HEK293 (cell line): ENCODE data around the gene DCAF5.
"Not testable (repeated sequence)": the region's sequence is repeated elsewhere in the genome, so short reads cannot be mapped to it uniquely, and the experiment has no call there.

Experiments
- CTCF ChIA-PET: fragments of 350-600 bp; formaldehyde crosslinking; extraction: SDS; loops from one replicate; lab custom pipeline; 2021; ENCODE audit warnings: antibody characterized with exemption; lab: Yijun Ruan, JAX
- POLR2A ChIA-PET: fragments of 300-600 bp; formaldehyde crosslinking; extraction: SDS; loops from one replicate; lab custom pipeline; 2020; ENCODE audit warnings: antibody characterized with exemption, inconsistent platforms; lab: Yijun Ruan, JAX
- H3K27ac ChIP-seq: fragments of 200-500 bp; sonication (Bioruptor generic); 2 replicates; pipeline ENCODE4 v1.5.1; 2014; ENCODE audit warnings: low read depth, low read length, control low read depth, inconsistent platforms; ENCODE audit errors: extremely low read depth
- H3K36me3 ChIP-seq, 2 experiments: fragments of 200-500 bp in 1 of 2; sonication (Bioruptor generic) in 1 of 2; 1 replicate in 1 of 2; 2 replicates in 1 of 2; pipeline ENCODE4 v1.5.1; 2014 to 2017; ENCODE audit warnings: inconsistent platforms in 2 of 2, low read length in 2 of 2; ENCODE audit not compliant: control insufficient read depth in 2 of 2, insufficient read depth in 1 of 2
- H3K4me1 ChIP-seq: fragments of 200-500 bp; sonication (Bioruptor generic); 2 replicates; pipeline ENCODE4 v1.5.1; 2014; ENCODE audit warnings: mild to moderate bottlenecking, low read length, inconsistent platforms; ENCODE audit not compliant: control insufficient read depth, insufficient read depth
- H3K4me3 ChIP-seq: 2 replicates; pipeline ENCODE4 v1.5.1; 2011; ENCODE audit warnings: low read depth, mild to moderate bottlenecking, control low read depth, low read length, moderate library complexity
- H3K9me3 ChIP-seq: fragments of 200-500 bp; sonication (Bioruptor generic); 2 replicates; pipeline ENCODE4 v1.5.1; 2014; ENCODE audit warnings: low read depth, low read length, inconsistent platforms; ENCODE audit not compliant: control insufficient read depth, insufficient read depth
- BCL11A ChIP-seq: fragments of 450-650 bp; formaldehyde crosslinking; IDR thresholded peaks from 2 replicates; pipeline ENCODE4 v1.5.1; 2016; ENCODE audit warnings: low read depth, missing biosample characterization, missing genetic modification characterization
- GLIS1 ChIP-seq: fragments of 450-650 bp; formaldehyde crosslinking; IDR thresholded peaks from 2 replicates; pipeline ENCODE4 v1.5.1; 2016; ENCODE audit warnings: missing biosample characterization, missing genetic modification characterization
- PRDM6 ChIP-seq: fragments of 450-650 bp; formaldehyde crosslinking; IDR thresholded peaks from 2 replicates; pipeline ENCODE4 v1.5.1; 2017; ENCODE audit warnings: missing biosample characterization, missing genetic modification characterization
- REST ChIP-seq: fragments of 450-650 bp; formaldehyde crosslinking; IDR thresholded peaks from 2 replicates; pipeline ENCODE4 v1.5.1; 2016; ENCODE audit warnings: missing biosample characterization, missing genetic modification characterization
- SALL2 ChIP-seq: fragments of 450-650 bp; formaldehyde crosslinking; IDR thresholded peaks from 2 replicates; pipeline ENCODE4 v1.5.0; 2017; ENCODE audit warnings: missing biosample characterization, mild to moderate bottlenecking, missing genetic modification characterization, borderline replicate concordance
- ZNF121 ChIP-seq: fragments of 450-650 bp; formaldehyde crosslinking; IDR thresholded peaks from 2 replicates; pipeline ENCODE4 v1.5.1; 2016; ENCODE audit warnings: missing biosample characterization, missing genetic modification characterization
- ZNF133 ChIP-seq: fragments of 450-650 bp; formaldehyde crosslinking; IDR thresholded peaks from 2 replicates; pipeline ENCODE4 v1.5.1; 2016; ENCODE audit warnings: missing biosample characterization, missing genetic modification characterization
- ZNF16 ChIP-seq: fragments of 450-650 bp; formaldehyde crosslinking; IDR thresholded peaks from 2 replicates; pipeline ENCODE4 v1.5.1; 2016; ENCODE audit warnings: low read depth, missing biosample characterization, missing genetic modification characterization
- ZNF18 ChIP-seq: fragments of 450-650 bp; formaldehyde crosslinking; IDR thresholded peaks from 2 replicates; pipeline ENCODE4 v1.5.1; 2016; ENCODE audit warnings: missing biosample characterization, missing genetic modification characterization
- ZNF239 ChIP-seq: fragments of 450-650 bp; formaldehyde crosslinking; IDR thresholded peaks from 2 replicates; pipeline ENCODE4 v1.5.1; 2016; ENCODE audit warnings: missing biosample characterization, missing genetic modification characterization
- ZNF350 ChIP-seq: fragments of 450-650 bp; formaldehyde crosslinking; IDR thresholded peaks from 2 replicates; pipeline ENCODE4 v1.5.0; 2017; ENCODE audit warnings: missing biosample characterization, mild to moderate bottlenecking, missing genetic modification characterization
- ZNF514 ChIP-seq: fragments of 450-650 bp; formaldehyde crosslinking; IDR thresholded peaks from 2 replicates; pipeline ENCODE4 v1.5.1; 2016; ENCODE audit warnings: missing biosample characterization, missing genetic modification characterization
- ZNF555 ChIP-seq: fragments of 450-650 bp; formaldehyde crosslinking; conservative IDR thresholded peaks from 2 replicates; pipeline ENCODE4 v1.5.1; 2017; ENCODE audit warnings: missing biosample characterization, mild to moderate bottlenecking, missing genetic modification characterization, inconsistent platforms
- ZNF621 ChIP-seq: fragments of 450-650 bp; formaldehyde crosslinking; IDR thresholded peaks from 2 replicates; pipeline ENCODE4 v1.5.1; 2017; ENCODE audit warnings: missing biosample characterization, missing genetic modification characterization
- ZNF768 ChIP-seq: fragments of 450-650 bp; formaldehyde crosslinking; IDR thresholded peaks from 2 replicates; pipeline ENCODE4 v1.5.1; 2018; ENCODE audit warnings: missing biosample characterization, mild to moderate bottlenecking, missing genetic modification characterization

DCAF5 gene

DNA sequence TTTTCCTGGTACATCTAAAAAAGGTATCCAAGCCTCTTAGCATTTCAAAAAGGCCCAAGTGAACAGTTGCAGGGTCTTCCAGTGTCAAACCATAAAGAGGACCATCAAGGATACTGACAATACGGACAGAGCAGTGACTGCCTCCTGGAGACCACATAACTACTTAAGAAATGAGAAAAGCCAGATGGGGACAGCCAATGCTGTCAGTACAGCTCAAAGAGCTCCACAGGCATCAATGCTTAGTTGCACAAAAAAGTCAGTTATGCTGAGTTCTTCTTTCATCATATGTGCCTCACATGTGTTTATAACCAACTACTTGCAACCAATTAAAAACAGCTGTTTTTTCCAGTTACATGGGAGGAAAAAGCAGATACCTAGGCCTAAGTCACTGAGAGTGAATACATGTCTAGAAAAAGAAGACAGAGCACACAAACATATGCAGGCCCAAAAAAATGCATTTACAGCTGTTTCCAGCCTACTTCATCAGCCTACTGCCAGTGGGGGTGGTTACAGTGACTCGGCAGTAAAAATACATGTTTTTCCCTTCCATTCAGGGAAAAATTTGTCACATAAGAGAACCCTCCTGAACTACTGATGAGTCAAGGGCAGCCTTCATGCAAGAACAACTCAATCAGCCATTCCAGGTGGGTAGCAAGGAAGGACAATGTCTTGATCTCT, 84.0 kb downstream of the DCAF5 start:
- Histone ChIP-seq H3K36me3 (peaks cover 27 to 44% of the 10 kb centered on the region in 2 experiments), H3K9me3 (no peaks in the 10 kb centered on the region), H3K4me1 (no peaks in the 10 kb centered on the region), H3K27ac (no peak overlapping the region), H3K4me3 (no peak overlapping the region)
- ChIA-PET CTCF (interaction anchor here (0.6 to 0.7 kb wide), 2 partner anchors 26 to 73 kb away, joined by 3 to 4 read pairs; no protein-coding TSS in a partner anchor), POLR2A (no interaction called here)
- no peak for TF ChIP-seq SALL2 (tag by site-specific recombination)

GRCh38 chr14:69066396-69067171, 86.3 kb downstream of the DCAF5 start:
- Histone ChIP-seq H3K4me1 (no peaks in the 10 kb centered on the region), H3K36me3 (peaks cover 32 to 50% of the 10 kb centered on the region in 2 experiments), H3K4me3 (no peak overlapping the region), H3K9me3 (no peaks in the 10 kb centered on the region), H3K27ac (no peak overlapping the region)
- ChIA-PET CTCF (interaction anchor here (0.7 kb wide), 1 partner anchor 155 kb away, joined by 5 read pairs; no protein-coding TSS in a partner anchor), POLR2A (no interaction called here)
- no peak for TF ChIP-seq ZNF350 (tag by site-specific recombination)
- TF ChIP-seq ZNF514 (tag by site-specific recombination): no peak
- no peak for TF ChIP-seq PRDM6
- TF ChIP-seq GLIS1 (tag by site-specific recombination): no peak
- TF ChIP-seq ZNF121 (tag by site-specific recombination): no peak
- TF ChIP-seq ZNF133 (tag by site-specific recombination): no peak
- no peak for TF ChIP-seq ZNF768
- TF ChIP-seq ZNF621 (tag by site-specific recombination): no peak
- TF ChIP-seq ZNF555 (tag by site-specific recombination): no peak
- no peak for TF ChIP-seq ZNF16
- TF ChIP-seq ZNF239: no peak
- TF ChIP-seq ZNF18 (tag by site-specific recombination): no peak
- TF ChIP-seq REST (tag by site-specific recombination): no peak
- no peak for TF ChIP-seq BCL11A (tag by site-specific recombination)

- H3K4me3 ChIP-seq, CTCF ChIA-PET, H3K9me3 ChIP-seq, H3K4me1 ChIP-seq, H3K27ac ChIP-seq, POLR2A ChIA-PET: not testable (repeated sequence)
- H3K36me3 ChIP-seq: peaks cover 34 to 54% of the 10 kb centered on the region in 2 experiments
Measured at GRCh38 chr14:69065934-69066333, 87.0 kb downstream of the DCAF5 start.
